Measurements from ENCODE around the gene ERBB2. TPM values are rescaled to one million over a fixed set of nuclear protein-coding genes. Genes with fewer than 3 reads are reported as not detected.
"Not testable (repeated sequence)": the region's sequence is repeated elsewhere in the genome, so short reads cannot be mapped to it uniquely, and the experiment has no call there.

ERBB2 gene
- total and polyA plus RNA-seq, 10 of the 15 experiments (the other 5 are each of a cell fraction or from before 2014, with no cell fraction given), result 0.39 to 7.0 (median 4.3) TPM

DNA sequence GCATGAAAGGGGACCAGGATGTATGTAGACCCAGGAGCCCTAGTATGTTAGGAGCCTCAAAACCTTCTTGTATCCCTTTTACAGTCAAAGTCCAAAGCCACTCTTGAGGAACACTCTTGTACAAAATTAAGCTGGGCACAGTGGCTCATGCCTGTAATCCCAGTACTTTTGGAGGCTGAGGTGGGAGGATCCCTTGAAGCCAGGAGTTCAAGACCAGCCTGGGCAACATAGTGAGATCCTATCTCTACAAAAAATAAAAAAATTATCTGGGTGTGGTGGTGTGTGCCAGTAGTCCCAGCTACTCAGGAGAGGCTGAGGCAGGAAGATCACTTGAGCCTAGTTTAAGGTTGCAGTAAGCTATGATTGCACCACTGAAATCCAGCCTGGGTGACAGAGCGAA lies 26.1 kb downstream of the ERBB2 start:
- 89% methylated on average over 1 of the region's 1 CpG for WGBS (ENCODE audit: insufficient coverage, insufficient replicate concordance, low lambda C conversion rate, missing lambda C conversion rate)
- H3K36me3 ChIP-seq (ENCODE audit: control insufficient read depth in 2 of 2, insufficient read depth in 2 of 2, low read length in 1 of 2); BruUV-seq (replicated peaks); H2AFZ ChIP-seq (ENCODE audit: control insufficient read depth, low read depth, low read length); H3K9ac ChIP-seq (ENCODE audit: control insufficient read depth, insufficient read depth, low read length); ATAC-seq; RAD21 ChIA-PET (ENCODE audit: unreplicated experiment); H4K20me1 ChIP-seq (ENCODE audit: control insufficient read depth, insufficient read depth); H3K9me3 ChIP-seq (replicated peaks; ENCODE audit: control insufficient read depth, insufficient read depth, low read length); H3K79me2 ChIP-seq (ENCODE audit: control insufficient read depth, insufficient read depth, low read length); POLR2A ChIA-PET; SMC1A ChIA-PET (ENCODE audit: uncharacterized antibody, unreplicated experiment); in situ Hi-C loops (cut with MboI); H3K27me3 ChIP-seq (replicated peaks in 1 of 2; ENCODE audit: control insufficient read depth in 2 of 2, insufficient read depth in 2 of 2, low read length in 1 of 2); DNase-seq (ENCODE audit: low read depth, low spot score); H3K4me2 ChIP-seq (ENCODE audit: control insufficient read depth, insufficient read depth); H3K4me1 ChIP-seq (ENCODE audit: control insufficient read depth, insufficient read depth, low read length); FAIRE-seq; H3K27ac ChIP-seq (ENCODE audit: control insufficient read depth, insufficient read depth); H3K4me3 ChIP-seq; intact Hi-C loops (cut with micrococcal nuclease; ENCODE audit: unreplicated experiment): not testable (repeated sequence)
- CTCF ChIA-PET, result interaction anchor here (1.0 to 2.7 kb wide), 2 partner anchors 11 to 104 kb away, joined by 3 to 9 read pairs; no protein-coding TSS in a partner anchor

DNA sequence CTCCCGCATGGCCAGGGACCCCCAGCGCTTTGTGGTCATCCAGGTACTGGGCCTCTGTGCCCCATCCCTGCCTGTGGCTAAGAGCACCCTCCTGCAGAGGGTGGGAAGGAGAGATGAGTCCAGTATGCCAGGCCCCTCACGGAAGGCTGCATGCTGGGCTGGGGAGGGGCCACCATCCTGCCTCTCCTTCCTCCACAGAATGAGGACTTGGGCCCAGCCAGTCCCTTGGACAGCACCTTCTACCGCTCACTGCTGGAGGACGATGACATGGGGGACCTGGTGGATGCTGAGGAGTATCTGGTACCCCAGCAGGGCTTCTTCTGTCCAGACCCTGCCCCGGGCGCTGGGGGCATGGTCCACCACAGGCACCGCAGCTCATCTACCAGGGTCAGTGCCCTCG lies 26.8 kb downstream of the ERBB2 start:
- Histone ChIP-seq H2AFZ (ENCODE audit: control insufficient read depth, low read depth, low read length) (no peak overlapping the region), H3K36me3 (ENCODE audit: control insufficient read depth in 2 of 2, insufficient read depth in 2 of 2, low read length in 1 of 2) (0 out of 4 replicates have a peak, but pooled peaks cover 0 to 3% of the 10 kb centered on the region in 2 experiments), H3K27me3 (replicated peaks in 1 of 2; ENCODE audit: control insufficient read depth in 2 of 2, insufficient read depth in 2 of 2, low read length in 1 of 2) (no peaks in the 10 kb centered on the region), H3K79me2 (ENCODE audit: control insufficient read depth, insufficient read depth, low read length) (peaks cover 7% of the 10 kb centered on the region), H4K20me1 (ENCODE audit: control insufficient read depth, insufficient read depth) (no peaks in the 10 kb centered on the region), H3K27ac (ENCODE audit: control insufficient read depth, insufficient read depth) (no peak overlapping the region), H3K9me3 (replicated peaks; ENCODE audit: control insufficient read depth, insufficient read depth, low read length) (no peaks in the 10 kb centered on the region), H3K4me3 (no peak overlapping the region), H3K4me1 (ENCODE audit: control insufficient read depth, insufficient read depth, low read length) (peaks cover 3% of the 10 kb centered on the region; the same call in 1 of the 2 replicates), H3K4me2 (ENCODE audit: control insufficient read depth, insufficient read depth) (no peak overlapping the region), H3K9ac (ENCODE audit: control insufficient read depth, insufficient read depth, low read length) (no peak overlapping the region)
- ChIA-PET CTCF (no interaction called here), RAD21 (ENCODE audit: unreplicated experiment) (no interaction called here), SMC1A (ENCODE audit: uncharacterized antibody, unreplicated experiment) (no interaction called here), POLR2A (no interaction called here)
- in situ Hi-C loops (cut with MboI) (no loop called here), intact Hi-C loops (cut with micrococcal nuclease; ENCODE audit: unreplicated experiment) (no loop called here)
- 97% methylated on average over 9 of the region's 9 CpGs for WGBS (ENCODE audit: insufficient coverage, insufficient replicate concordance, low lambda C conversion rate, missing lambda C conversion rate)
- FAIRE-seq, result no peak
- TF ChIP-seq ZBED1 (IDR thresholded peaks at IDR 0.05; ENCODE audit: borderline replicate concordance) (no peak), PAX8 (IDR thresholded peaks at IDR 0.05) (no peak), CUX1 (IDR thresholded peaks at IDR 0.05; ENCODE audit: insufficient replicate concordance, low read depth, low read length) (no peak), SMC3 (IDR thresholded peaks at IDR 0.05; ENCODE audit: borderline replicate concordance, low read length) (no peak), SUZ12 (IDR thresholded peaks at IDR 0.05; ENCODE audit: unreplicated experiment) (no peak), MYC (IDR thresholded peaks at IDR 0.05; ENCODE audit: insufficient read depth, insufficient read length, insufficient replicate concordance, low read length, severe bottlenecking) (no peak), ESRRA (IDR thresholded peaks at IDR 0.05; ENCODE audit: low read length) (no peak), RELB (IDR thresholded peaks at IDR 0.05; ENCODE audit: low read depth) (no peak)
- TF ChIP-seq, protein P1, sequence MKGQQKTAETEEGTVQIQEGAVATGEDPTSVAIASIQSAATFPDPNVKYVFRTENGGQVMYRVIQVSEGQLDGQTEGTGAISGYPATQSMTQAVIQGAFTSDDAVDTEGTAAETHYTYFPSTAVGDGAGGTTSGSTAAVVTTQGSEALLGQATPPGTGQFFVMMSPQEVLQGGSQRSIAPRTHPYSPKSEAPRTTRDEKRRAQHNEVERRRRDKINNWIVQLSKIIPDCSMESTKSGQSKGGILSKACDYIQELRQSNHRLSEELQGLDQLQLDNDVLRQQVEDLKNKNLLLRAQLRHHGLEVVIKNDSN (IDR thresholded peaks at IDR 0.05; ENCODE audit: borderline replicate concordance, extremely low read length, insufficient read depth, low read depth, low read length), result no peak
- DNase-seq (ENCODE audit: low read depth, low spot score), result no peak
- no peak for ATAC-seq
- BruUV-seq (replicated peaks), result no TSS peak
